NCI-H1105 (cell line): ENCODE results near the gene GINS3.

ENCODE experiments used
- DNase-seq: peaks from one replicate; lab custom pipeline; 2025; lab: John Stamatoyannopoulos, UW

GINS3 gene

DNA sequence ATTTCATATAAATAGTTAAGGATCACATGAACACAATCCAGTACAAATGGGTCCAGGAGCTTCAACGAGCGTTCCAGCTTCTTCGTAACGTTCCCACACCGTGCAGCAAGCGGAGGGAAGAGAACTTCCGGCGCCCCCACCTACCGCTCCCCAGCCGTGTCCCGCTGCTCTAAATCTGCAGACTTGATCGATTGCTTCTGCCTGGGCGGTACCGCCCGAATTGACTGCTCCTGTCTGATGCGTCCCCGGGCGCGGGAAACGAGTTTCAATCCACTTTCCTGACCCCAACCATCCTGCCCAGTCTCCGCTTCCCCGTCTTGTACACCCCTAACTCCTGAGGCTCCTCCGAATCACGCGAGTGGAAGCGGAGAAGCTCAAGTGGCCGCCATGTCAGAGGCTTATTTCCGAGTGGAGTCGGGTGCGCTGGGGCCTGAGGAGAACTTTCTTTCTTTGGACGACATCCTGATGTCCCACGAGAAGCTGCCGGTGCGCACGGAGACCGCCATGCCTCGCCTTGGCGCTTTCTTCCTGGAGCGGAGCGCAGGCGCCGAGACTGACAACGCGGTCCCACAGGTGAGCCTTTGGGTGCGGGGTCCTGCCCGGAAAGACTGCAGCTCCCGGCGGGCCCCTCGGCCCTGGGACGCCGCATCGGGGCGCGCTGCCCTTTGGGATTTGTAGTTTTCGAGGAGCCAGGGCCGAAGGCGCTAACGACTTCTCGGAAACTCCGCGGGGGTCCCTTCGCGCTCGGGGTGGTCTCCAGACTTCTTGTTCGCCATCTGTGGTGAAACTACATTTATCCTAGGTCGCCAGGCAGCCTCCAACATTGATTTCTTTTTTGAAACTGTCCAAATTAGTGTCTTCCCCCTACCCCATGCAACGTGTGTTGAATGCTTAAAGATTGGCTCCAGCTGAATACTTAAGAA is at the start of gene GINS3:
GINS3 (plus strand) TSS at position 257 of the 923 bp plus-strand sequence; CDS start at position 388, 131 bp downstream.
- DNase-seq, result peak; percentile 67

GRCh38 chr16:58343562-58343961 is 48.7 kb upstream of the GINS3 start:
- no peak for DNase-seq

GRCh38 chr16:58345574-58346354 is 46.5 kb upstream of the GINS3 start:
- DNase-seq, result no peak

DNA sequence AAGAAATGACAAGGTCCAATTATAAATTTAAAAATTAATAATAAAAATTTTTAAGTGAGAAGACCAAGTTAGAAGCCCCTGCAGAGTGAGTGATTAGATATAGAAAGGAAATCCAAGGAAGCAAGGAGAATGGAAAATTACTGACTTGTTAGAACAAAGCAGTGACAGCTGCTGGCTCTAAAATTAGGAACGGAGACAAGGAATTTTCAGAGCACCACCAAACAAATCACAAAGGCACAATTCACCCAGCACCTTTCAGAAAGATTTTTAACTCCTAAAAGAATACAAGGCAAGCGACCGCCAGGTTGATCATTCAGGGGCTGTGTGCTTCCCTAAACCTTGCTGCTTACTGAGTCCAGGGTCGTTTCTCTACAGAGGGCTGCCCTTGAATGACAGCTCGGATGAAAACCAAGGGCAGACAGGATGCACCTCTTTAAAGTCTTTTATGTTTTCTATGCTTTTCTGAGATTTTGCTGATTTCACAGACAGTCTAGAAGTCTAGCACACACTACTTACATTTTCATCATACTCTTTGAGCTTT is 45.4 kb upstream of the GINS3 start:
- no peak for DNase-seq

- no peak for DNase-seq
Measured at GRCh38 chr16:58348986-58349385, 43.3 kb upstream of the GINS3 start.

DNA sequence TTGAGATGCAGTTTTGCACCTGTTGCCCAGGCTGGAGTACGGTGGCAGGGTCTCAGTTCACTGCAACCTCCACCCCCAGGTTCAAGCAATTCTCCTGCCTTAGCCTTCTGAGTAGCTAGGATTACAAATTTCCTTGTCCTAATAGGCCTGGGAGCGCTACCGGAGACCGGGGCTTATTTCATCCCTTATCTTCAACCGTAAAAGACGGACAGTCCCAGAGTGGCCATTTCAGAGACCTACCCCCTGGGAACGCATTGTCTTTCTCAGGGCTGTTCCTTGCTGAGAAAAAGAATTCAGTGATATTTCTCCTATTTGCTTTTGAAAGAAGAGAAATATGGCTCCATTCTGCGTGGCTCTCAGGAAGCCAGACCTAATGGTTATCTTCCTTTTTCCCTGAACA is 39.6 kb upstream of the GINS3 start:
- DNase-seq, result no peak

- DNase-seq, result no peak
Measured at GRCh38 chr16:58360041-58360634, 32.1 kb upstream of the GINS3 start.

GRCh38 chr16:58361726-58362125 is 30.5 kb upstream of the GINS3 start:
- no peak for DNase-seq

- no peak for DNase-seq
Measured at GRCh38 chr16:58363746-58364393, 28.4 kb upstream of the GINS3 start.

DNA sequence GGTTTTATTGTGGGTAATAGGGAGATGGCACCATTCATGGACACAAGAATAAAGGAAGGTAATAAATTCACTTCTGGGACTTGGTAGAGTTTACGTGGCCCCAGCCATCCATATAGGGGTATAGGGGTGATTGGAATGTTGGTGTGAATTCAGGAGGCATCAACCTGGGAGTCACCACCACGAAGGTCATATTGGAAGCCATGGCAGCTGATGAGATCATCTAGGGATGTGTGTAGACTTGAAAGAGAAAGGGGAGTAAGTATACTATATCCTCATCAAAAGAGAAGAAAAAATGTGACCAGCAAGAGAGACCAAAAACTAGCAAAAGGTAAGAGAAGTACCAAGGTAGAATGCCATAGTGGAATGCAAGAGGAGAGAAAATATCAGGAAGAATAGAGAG is 26.6 kb upstream of the GINS3 start:
- no peak for DNase-seq

GRCh38 chr16:58366247-58367031 is 25.8 kb upstream of the GINS3 start:
- no peak for DNase-seq

DNA sequence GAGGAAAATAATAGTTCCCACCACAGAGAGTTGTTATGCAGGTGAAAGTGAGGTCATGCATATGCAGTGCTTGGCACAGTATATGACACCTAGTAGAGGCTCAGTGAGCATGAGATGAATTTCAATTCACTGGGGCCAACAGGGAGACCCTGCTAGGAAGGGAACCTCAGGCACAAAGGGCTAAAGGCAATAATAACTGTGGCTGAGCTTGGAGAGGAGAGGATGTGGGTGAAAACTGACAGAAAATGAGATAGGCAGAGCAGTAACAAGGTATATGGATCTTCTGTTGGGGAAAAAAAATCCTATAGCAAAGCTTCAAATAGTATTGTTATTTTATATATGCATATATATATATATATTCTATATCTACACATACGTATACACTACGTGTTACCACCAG is 25.0 kb upstream of the GINS3 start:
- DNase-seq, result no peak

DNA sequence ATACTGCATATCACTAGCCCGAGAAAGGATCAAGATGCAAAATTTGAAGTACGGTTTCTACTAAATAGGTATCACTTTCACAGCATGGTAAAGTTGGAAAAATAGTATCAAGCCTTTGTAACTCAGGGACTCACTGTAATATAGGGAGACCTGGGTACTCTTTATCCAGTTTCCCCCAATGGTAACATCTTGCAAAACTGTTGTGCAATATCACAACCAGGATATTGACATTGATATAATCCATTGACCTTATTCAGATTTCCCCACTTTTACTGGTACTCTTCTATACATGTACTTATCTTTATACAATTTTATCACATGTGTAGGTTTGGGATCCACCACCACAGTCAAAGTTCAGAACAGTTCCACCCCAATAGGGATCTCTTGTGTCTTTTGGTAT is 20.4 kb upstream of the GINS3 start:
- DNase-seq, result no peak

DNA sequence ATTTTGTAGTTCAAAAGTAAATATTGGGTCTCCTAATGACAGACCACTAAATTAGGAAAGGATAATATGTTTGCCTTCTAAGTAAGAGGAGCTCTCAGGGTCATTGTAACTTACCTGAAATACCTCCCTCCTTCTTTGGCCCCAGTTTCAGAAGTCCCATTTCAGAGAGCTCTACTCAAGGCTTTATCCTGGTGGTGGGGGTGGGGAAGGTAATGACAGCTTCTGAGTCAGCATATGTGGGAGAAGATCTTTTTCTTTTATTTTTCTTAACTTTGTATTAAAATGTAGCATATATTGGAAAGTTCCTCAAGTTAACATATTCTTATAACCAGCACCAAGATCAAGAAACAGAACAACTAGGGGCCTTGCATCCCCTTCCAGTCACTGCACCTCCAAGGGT is 16.9 kb upstream of the GINS3 start:
- DNase-seq, result no peak

GRCh38 chr16:58377932-58378331 is 14.3 kb upstream of the GINS3 start:
- no peak for DNase-seq

- no peak for DNase-seq
Measured at GRCh38 chr16:58378401-58378800, 13.9 kb upstream of the GINS3 start.

- DNase-seq, result no peak
Measured at GRCh38 chr16:58379736-58380135, 12.5 kb upstream of the GINS3 start.

- no peak for DNase-seq
Measured at GRCh38 chr16:58381661-58382060, 10.6 kb upstream of the GINS3 start.

DNA sequence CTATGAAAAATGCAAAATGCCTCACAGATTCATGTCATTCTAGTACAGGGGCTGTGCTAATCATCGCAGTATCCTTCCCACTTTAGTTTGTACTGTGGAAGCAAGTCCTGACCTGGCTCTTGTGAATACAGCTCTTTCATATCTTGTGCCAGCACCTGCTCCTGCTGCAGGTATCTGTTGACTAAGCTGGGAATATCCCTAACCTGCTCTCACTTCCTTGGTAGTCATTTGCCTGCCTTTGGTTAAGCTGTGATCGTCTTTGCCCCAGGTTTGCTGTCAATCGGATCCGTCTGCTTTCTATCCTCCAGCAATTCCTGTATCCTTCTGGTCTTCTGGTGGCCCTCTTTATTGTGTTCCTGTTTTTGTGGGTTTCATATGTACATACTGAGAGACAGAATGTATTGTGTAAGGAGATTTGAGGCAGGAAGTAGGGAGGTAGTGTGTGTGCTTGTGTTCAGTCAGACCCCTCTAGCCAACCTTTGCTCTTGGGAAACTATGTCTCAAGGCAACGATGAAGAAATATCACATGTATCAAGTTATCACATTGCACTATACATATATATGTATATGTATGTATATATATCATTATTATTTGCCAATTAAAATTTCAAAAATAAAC is 7.7 kb upstream of the GINS3 start:
- DNase-seq, result no peak

DNA sequence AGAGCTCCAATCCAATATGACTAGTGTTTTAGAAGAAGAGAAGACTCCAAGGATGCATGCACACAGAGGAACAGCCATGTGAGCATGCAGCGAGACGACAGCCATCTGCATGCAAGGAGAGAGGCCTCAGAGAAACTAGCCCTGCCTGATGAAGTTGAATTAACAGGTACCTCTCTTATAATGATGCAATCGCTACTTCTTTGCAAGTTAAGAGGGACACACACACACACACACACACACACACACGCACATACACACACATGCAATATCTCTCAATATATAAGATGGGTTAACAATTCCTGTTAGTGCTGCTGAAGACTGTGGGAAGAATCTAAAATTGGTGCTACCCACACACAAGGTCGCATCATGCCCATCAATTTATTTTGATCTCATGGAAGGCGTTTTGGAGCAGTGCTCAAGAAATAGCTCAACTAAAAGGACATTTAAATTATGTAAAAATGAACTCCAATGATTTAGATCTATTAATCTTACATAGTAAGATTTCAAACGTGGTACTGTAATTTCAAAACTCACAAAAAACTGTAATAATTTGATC is 7.0 kb upstream of the GINS3 start:
- no peak for DNase-seq
